NCI-H748 (cell line): ENCODE data around the gene TNK2.

ENCODE experiments used
- DNase-seq: peaks from one replicate; lab custom pipeline; 2025; ENCODE audit not compliant: unreplicated experiment; lab: John Stamatoyannopoulos, UW

The TNK2 gene

DNA sequence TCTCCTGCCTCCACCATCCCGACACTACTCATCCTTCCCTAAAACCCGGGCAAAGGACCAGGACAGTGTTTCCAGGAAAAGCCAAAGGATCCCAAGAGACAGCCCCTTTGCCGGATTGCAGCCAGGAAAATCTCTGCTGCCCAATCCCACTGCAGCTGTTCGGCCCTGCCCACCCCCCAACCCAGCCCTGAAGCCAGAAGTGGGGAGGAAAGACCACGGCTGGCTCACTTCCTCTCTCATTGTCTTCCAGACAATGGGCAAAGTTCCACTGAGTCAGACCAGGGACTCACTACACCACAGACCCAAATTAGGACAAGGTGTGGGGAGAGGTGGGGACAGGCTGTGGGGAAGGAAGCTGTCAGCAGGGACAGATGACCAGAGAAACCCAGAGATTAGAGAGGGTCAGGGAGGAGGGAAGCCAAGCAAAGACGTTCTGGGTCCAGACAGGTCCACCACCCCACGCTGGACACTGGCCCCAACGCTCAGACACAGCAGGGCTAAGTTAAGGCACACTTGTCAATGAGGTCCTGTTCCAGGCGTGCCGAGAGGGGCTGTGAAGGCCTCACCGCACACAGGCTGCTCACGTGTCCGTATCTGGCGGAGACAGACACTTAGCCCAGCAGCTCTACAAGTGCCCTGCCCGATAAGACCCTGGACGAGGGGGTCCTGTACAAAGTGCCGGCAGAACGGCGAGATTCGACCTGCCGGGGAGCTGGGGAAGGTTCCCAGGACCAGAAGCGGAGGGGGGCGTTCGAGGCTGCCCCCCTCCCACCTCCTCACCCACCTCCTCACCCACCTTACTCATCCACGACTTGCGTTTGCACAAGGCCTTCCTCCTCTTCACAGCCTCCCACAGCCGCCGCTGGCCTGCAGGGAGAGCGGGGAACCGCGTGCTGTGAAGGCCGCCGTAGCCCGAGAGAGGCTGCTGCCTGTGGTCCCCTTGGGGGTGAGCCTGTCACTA, 21.9 kb downstream of the TNK2 start:
- no peak for DNase-seq

DNA sequence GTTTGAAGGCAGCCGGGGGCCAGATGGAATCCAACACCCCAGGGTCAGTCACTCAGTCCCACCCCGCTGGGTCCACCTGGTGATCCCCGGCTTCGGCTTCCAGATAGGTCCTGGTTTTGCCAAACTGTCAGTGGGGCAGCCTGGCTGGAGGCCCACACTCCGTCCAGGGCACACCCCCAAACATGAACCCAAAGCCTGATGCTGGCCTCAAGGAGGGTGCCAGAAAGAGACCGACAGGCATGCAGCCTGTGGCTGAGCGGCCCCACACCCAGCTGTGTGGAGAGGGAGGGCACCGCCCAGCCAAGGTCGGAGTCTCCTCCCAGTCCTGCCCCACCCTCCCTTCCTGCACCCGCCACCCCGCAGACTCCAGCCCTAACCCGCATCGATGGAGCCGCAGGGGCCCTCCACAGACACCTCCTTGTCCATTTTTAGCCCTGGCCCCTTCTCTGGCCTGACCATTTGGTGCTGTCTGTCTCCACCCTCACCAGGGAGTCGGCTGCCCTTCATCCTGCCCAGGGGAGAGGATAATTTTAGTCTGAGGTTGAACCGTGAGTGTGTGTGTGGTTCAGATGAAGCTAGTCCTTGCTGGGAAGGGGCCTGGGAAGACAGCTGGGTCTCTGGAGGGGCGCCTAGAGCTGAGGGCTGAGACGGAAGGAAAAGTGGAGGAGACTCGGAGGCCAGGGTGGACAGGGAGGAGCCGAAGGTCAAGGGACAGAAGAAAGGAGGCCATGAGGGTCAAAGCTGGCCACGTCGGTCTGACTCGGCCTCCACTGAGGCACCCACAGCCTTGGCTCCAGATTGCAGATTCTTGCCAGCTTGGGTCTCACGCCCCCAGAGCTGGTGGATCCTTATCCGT, 23.1 kb downstream of the TNK2 start:
- no peak for DNase-seq

DNA sequence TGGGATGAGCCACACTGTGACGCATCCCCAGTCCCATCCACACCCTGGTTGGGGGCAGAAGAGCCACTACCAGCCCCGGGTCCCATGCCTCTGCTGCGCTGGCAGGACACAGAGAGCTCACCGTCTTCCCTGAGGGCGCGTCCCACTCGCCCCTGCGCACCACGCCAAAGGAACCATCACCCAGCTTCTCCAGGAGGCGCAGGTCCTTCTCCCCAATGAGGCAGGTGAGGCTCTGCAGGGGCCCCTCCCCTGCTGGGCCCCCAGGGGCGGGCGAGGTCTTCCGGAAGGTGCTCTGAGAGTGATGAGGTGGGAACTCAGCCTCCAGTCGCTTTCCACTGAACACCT, 23.7 kb downstream of the TNK2 start:
- DNase-seq: no peak

GRCh38 chr3:195883801-195884200, 24.6 kb downstream of the TNK2 start:
- DNase-seq: no peak

DNA sequence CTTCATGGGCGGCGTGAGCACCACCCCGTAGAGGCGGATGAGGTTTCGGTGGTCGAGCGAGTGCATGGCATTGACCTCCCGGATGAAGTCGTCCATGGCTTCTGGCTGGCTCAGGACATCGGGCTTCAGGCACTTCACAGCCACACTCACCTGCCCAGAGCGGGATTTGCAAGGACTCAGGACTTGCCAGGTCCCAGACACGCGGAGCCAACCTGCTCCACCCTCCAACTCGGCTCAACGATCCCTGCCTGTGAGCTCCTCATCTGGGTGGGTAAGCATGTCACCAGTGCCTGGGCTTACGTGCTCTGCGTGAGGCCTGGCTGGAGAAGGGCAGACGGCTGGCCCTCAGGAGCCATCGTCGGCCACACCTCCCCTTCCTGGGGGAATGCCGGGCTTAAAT, 25.2 kb downstream of the TNK2 start:
- DNase-seq: no peak

GRCh38 chr3:195882002-195882441, 26.3 kb downstream of the TNK2 start:
- no peak for DNase-seq

GRCh38 chr3:195881276-195881988, 26.9 kb downstream of the TNK2 start:
- no peak for DNase-seq

GRCh38 chr3:195880037-195880431, 28.3 kb downstream of the TNK2 start:
- no peak for DNase-seq

GRCh38 chr3:195879416-195880036, 28.8 kb downstream of the TNK2 start:
- DNase-seq: no peak

DNA sequence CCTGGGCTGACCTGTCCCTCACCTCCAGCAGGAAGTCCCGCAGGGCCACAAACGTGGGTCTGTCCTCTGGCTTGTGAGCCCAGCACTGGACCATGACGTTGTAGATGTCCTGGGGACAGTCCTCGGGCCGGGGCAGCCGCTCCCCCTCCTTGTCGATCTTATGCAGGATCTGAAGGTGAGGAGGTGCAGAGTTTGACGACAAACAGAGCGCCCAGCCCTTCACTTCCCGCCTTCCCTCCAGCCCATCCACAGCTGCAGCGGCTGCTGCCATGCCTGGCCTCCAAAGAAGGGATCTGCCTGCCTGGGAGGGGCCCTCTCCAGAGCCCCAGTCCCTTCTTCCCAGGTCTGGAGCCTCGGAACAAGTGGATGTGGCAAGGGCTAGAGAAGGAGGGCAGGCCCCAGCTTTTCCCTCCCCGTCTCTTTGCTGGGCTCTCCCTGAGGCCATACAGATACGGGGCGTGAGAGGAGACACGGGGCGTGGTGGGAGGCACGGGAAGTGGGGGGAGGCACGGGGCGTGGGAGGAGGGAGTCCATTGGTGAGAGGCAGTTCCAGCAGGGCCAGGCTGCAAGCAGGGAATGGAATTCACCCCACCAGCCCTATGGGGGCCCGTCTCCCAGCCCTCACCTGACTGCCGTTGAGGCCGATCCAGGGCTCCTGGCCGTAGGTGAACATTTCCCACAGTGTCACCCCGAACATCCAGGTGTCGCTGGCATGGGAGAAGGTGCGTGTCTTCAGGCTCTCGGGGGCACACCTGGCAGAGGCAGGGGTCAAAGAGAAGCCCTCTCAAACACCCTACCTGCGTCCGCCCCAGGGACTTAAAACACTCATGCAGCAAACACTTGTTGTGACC, 29.7 kb downstream of the TNK2 start:
- no peak for DNase-seq

GRCh38 chr3:195877767-195878423, 30.5 kb downstream of the TNK2 start:
- DNase-seq: no peak

GRCh38 chr3:195877136-195877715, 31.1 kb downstream of the TNK2 start:
- DNase-seq: no peak

DNA sequence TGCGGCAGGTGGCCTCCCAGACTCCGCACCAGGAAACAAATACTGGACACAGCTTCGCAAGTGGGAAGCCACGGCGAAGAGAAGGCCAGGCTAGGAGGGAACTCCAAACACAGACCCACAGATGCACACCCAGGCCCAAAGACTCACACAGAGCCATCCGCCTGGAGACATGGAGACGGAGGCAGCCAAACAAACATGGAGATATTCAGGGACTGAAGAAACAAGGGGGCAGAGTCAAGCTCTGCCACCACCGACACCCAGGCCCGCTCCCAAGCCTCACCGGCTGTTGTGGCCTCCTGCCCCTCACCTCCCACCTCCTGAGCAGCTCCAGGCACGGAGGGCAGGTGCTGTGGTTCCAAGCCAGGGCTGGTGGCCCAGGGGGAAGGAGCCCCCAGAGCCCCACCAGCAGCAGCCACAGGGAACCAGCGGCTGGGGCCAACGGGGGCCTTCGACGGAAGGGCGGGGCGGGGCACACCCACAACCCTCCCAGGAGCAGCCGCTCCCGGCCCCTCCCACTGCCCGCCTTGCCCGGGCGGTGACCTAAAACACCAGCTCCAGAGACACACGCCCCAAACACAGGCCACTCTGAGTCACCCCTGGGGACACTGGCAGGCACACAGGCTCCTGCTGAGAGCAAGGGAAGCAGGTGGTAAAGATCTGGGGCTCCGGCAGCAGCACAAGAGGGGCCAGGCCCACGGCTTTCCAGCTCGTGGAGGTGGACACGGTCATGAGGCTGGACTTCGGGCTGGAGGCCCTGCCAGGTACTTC, 31.9 kb downstream of the TNK2 start:
- DNase-seq: no peak

GRCh38 chr3:195875482-195876236, 32.7 kb downstream of the TNK2 start:
- no peak for DNase-seq

- DNase-seq: no peak
These were observed 34.4 kb downstream of the TNK2 start for GRCh38 chr3:195873971-195874370.

DNA sequence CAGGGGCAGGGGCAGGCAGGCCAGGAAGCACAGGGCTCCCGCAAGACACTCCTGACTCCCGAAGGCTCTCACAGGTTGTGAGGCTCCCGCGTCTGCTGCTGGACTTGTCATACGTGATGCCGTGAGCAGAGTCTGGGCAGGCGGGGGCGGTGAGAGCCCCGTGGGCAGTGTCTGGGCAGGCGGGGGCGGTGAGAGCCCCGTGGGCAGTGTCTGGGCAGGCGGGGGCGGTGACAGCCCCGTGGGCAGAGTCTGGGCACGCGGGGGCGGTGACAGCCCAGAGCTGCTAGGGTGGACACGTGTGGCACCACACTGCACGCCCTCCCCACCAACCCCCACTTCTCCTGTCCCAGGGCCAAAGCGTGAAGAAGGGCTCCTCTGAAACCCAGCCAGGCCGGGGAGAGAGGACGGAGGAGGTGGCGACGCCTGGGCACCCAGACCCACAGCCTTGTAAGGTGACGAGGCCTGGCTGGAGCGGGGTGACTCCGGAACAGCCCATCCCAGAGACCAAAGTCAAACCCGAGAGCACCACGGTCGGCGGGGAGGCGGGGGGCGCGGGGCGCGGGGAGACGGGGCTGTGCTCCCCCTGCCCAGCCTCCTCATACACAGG, 35.0 kb downstream of the TNK2 start:
- DNase-seq: no peak

- no peak for DNase-seq
These were observed 35.6 kb downstream of the TNK2 start for GRCh38 chr3:195872800-195873199.
